WERI-Rb-1 (cell line): ENCODE data around the gene SP3.

Source experiments
- DNase-seq: peaks from one replicate; pipeline ENCODE4 v3.0.0-alpha.2; 2020
- H3K27ac ChIP-seq: fragments of 250-450 bp; sonication (Bioruptor Pico); 2 replicates; pipeline ENCODE4 v1.5.1; 2020; ENCODE audit warnings: mild to moderate bottlenecking, moderate library complexity
- H3K27me3 ChIP-seq: fragments of 250-450 bp; sonication (Bioruptor Pico); 2 replicates; pipeline ENCODE4 v1.5.1; 2021; ENCODE audit warnings: mild to moderate bottlenecking, low read depth, moderate library complexity; ENCODE audit not compliant: insufficient read depth, severe bottlenecking
- H3K36me3 ChIP-seq: fragments of 250-450 bp; sonication (Bioruptor Pico); 2 replicates; pipeline ENCODE4 v1.5.1; 2020; ENCODE audit warnings: mild to moderate bottlenecking, moderate library complexity
- H3K4me3 ChIP-seq: 2 replicates; pipeline ENCODE4 v1.5.1; 2011; ENCODE audit warnings: low read depth, mild to moderate bottlenecking, control low read depth, low read length
- H3K9me3 ChIP-seq: fragments of 250-450 bp; sonication (Bioruptor Pico); 2 replicates; pipeline ENCODE4 v1.5.1; 2021; ENCODE audit warnings: mild to moderate bottlenecking, moderate library complexity; ENCODE audit not compliant: severe bottlenecking
- CTCF ChIP-seq: IDR thresholded peaks from 2 replicates; pipeline ENCODE4 v1.5.1; 2011; ENCODE audit warnings: low read depth, mild to moderate bottlenecking, control low read depth, inconsistent platforms, low read length

SP3 gene

DNA sequence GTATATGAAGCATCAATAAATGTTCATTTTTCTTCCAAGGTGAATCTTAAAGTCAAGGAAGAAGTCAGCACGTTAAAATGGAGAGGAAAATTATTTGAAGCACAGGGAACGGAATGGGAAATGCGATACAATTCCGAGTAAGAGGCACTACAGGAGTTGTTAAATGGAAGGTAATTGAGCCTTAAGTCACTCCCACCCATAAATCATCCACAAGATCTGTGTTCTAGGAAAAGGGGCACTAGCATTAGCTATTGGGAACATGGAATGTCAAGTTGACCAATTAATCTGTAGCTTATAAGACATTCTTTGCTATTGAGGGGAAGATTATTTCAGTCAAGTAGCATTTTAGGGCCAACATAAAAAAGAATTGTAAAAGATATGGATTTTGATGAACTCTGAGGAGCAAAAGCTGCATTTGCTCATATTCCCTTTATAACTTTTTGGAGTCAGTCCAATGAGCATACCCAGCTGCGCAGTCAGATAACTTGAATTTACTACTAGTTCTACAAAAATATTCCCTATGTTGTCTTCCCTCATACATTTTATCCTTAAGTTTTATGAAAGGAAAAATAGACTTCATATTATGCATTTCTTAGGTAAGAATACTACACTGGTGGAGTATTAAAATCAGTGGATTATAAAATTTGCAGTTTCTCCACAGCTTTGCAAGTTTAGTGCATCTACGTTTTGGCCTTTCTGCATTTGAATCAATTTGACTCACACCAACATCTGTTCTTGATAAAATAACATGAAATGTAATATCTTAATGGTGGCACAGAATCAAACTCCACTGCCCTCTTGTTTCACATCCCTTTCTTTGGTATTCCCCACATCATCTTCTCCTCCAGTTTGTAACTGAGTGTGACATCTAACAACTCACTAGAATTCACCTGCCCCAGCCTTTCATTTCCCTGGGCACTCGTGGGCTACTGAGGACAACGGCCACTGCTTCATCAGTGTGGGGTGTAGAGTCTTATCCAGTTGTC, 95.6 kb downstream of the SP3 start:
- Histone ChIP-seq H3K36me3 (no peaks in the 10 kb centered on the region), H3K9me3 (no peaks in the 10 kb centered on the region), H3K4me3 (no peak overlapping the region), H3K27me3 (no peaks in the 10 kb centered on the region), H3K27ac (no peak overlapping the region)
- TF ChIP-seq CTCF, result no peak
- DNase-seq, result no peak

DNA sequence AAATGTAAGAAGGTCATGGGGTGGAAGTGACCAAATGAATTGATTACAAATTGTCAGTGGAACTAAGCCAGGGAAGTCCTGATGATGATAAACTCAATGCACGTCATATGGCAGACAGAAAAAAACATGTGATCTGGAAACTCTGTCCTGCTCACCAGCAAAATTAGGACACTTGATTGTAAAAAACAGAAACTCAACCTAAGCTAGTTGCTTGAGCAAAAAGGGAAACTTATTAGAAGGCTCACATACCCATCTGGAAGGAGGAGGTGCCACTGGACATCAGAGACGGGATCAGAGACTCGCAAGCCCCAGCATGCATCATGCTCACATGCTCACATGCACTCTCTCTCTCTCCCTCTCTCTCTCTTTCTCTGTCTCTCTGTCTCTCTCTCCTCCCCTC, 96.8 kb downstream of the SP3 start:
- Histone ChIP-seq H3K9me3 (no peaks in the 10 kb centered on the region), H3K4me3 (no peak overlapping the region)
- no peak for TF ChIP-seq CTCF

DNA sequence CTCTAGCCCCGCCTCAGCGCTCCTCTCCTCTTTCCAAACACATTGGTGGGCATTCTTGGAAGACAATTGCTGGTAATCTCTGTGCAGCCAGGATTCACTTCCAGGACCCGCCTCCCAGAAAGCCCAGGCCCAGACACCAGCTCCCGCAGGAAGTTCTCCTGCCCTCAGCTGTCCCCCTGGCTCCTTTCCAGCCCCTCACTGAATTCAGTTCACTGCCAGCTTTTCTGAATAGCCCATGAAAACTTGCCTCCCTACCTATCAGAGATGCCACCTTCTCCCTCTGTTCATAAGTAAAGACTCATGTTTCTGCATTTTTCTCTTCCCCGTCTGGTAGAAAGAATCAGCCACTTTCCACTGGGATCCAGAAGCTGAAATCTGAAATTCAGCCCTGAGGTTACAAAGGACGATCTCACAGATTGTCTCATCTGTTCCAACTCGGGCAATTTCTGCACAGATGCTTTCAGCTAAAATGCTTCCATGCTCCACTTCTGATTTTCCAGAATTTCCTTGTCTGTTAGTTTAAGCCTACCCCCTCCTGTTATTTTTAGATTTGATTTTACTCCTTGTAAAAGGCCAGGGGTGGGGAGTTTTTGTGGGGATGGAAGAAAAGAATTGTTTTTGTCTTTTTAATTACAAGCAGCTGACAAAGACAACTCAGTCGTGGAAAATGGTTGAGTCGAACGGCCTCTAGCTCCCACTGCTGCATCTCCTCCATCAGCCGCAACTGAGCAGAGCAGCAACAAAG, 98.1 kb downstream of the SP3 start:
- DNase-seq, result no peak
- Histone ChIP-seq H3K27ac (no peak overlapping the region), H3K27me3 (no peaks in the 10 kb centered on the region)

More for the DNA sequence above, 96.8 kb downstream of the SP3 start:
- Histone ChIP-seq H3K27me3 (no peaks in the 10 kb centered on the region), H3K36me3 (no peaks in the 10 kb centered on the region), H3K27ac (no peak overlapping the region)
- no peak for DNase-seq

DNA sequence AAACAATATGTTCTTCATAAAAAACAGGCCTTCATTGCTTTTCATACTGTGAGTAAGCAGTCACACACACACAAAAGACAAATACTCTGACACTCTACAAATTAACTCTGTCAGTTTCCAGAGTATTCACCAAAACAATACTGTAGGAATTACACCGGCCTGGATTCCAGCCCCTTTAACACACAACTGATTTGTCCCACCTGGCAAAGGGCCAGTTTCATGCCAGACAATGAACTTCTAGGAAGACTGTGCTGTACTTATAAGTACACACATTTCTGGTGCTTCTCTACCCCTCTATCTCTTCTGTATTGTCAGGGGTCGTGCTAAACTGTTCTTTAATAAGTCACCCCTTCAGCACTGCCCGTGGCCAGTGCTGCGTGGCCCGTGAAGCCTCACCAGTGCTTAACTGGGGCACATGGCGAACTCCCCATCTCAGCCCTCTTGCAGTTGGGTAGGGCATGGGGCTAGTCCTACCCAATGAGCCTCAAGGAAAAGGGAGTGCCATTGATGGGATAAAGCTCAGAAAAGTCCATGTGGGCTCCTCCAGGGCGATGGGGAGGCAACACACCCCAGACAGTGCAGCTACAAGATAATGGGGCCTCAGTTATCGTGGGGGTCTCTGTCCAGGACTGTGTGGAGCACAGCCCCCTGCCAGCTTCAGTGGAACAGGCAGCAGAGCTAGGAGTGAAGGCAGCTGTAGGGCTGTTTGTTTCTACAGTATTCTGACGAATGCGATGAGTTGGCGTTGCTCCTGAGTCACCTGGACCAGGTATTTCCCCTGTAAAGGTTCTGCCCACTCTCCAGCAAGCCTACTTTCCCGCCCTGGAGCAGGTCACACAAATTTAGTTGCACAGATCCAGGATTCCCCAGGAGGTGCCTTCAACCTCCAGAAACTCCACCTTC, 99.0 kb downstream of the SP3 start:
- no peak for TF ChIP-seq CTCF
- no peak overlapping the region for H3K4me3 ChIP-seq
- H3K27me3 ChIP-seq, result no peaks in the 10 kb centered on the region
- H3K36me3 ChIP-seq, result no peaks in the 10 kb centered on the region
- H3K27ac ChIP-seq, result no peak overlapping the region
- no peaks in the 10 kb centered on the region for H3K9me3 ChIP-seq
- no peak for DNase-seq

More for the DNA sequence above, 98.1 kb downstream of the SP3 start:
- no peaks in the 10 kb centered on the region for H3K36me3 ChIP-seq
- H3K4me3 ChIP-seq, result no peak overlapping the region
- no peak for TF ChIP-seq CTCF
- H3K9me3 ChIP-seq, result no peaks in the 10 kb centered on the region

- no peaks in the 10 kb centered on the region for H3K27me3 ChIP-seq
- no peak overlapping the region for H3K4me3 ChIP-seq
- DNase-seq, result no peak
- no peaks in the 10 kb centered on the region for H3K36me3 ChIP-seq
- H3K9me3 ChIP-seq, result no peaks in the 10 kb centered on the region
- TF ChIP-seq CTCF, result no peak
- H3K27ac ChIP-seq, result no peak overlapping the region
These were observed 102.5 kb downstream of the SP3 start for GRCh38 chr2:173862612-173863217.
